ENCODE results near the gene RSPO4.
A peak's percentile ranks its signal among the peaks of the same experiment; 100 is the strongest.

GRCh38 chr20:973785-974194 lies 28.3 kb downstream of the RSPO4 start:
- TF ChIP-seq POLR2A (IDR thresholded peaks at IDR 0.05) (no peak), CTCF (IDR thresholded peaks at IDR 0.05) (peak in 4 of 6 experiments; percentile 18 to 50 (median 38))
